ENCODE data around the gene EPHA4. TPM values are rescaled to one million over a fixed set of nuclear protein-coding genes. Genes with fewer than 3 reads are reported as not detected.

EPHA4 gene
- total and polyA plus RNA-seq, 2 of the 4 experiments (the other 2 are of a cell fraction), result 36.9 to 132 TPM

- Histone ChIP-seq H3K4me3 (ENCODE audit: insufficient read depth, low read depth, low read length) (no peak overlapping the region), H3K9ac (ENCODE audit: low read depth, low read length) (no peak overlapping the region), H4K8ac (ENCODE audit: low read depth in 2 of 2, low read length in 2 of 2) (no peak overlapping the region), H3K4me2 (ENCODE audit: low read depth, low read length) (no peak overlapping the region), H3K79me1 (ENCODE audit: low read depth in 1 of 2, low read length in 2 of 2) (peaks cover 0 to 5% of the 10 kb centered on the region in 2 experiments; a peak in 1 of 4 replicates), H3K27ac (ENCODE audit: insufficient read depth, low read length) (no peak overlapping the region), H2AK9ac (replicated peaks; ENCODE audit: low read depth, low read length, poor library complexity) (no peak overlapping the region), H3K9me1 (ENCODE audit: insufficient read depth, low read length) (no peaks in the 10 kb centered on the region), H3K9me3 (ENCODE audit: control insufficient read depth, insufficient read depth, low read length) (no peaks in the 10 kb centered on the region), H2BK20ac (ENCODE audit: low read depth, low read length) (no peak overlapping the region), H3K4me1 (ENCODE audit: control insufficient read depth, insufficient read depth, low read length) (peaks cover 9% of the 10 kb centered on the region), H3K23ac (ENCODE audit: low read depth, low read length) (no peak overlapping the region), H2AK5ac (ENCODE audit: low read depth, low read length) (no peak overlapping the region), H3K56ac (ENCODE audit: extremely low read depth, insufficient read depth, low read length) (no peak overlapping the region), H3K18ac (ENCODE audit: low read depth, low read length) (no peak overlapping the region), H3K14ac (replicated peaks; ENCODE audit: low read depth, low read length) (no peak overlapping the region), H4K20me1 (ENCODE audit: insufficient read depth, low read length) (no peaks in the 10 kb centered on the region), H3K36me3 (ENCODE audit: control insufficient read depth, insufficient read depth, low read length) (peaks cover 8% of the 10 kb centered on the region), H2BK5ac (ENCODE audit: low read depth, low read length, poor library complexity, severe bottlenecking) (no peak overlapping the region), H3K27me3 (ENCODE audit: control insufficient read depth, insufficient read depth, low read length) (no peaks in the 10 kb centered on the region), H2BK120ac (ENCODE audit: low read depth, low read length) (no peak overlapping the region), H2AFZ (replicated peaks; ENCODE audit: low read length, poor library complexity) (no peak overlapping the region), H4K5ac (ENCODE audit: low read depth, low read length) (no peak overlapping the region), H3K4ac (ENCODE audit: low read depth, low read length) (no peak overlapping the region), H4K91ac (ENCODE audit: insufficient read depth, low read depth, low read length) (no peak overlapping the region), H2BK15ac (ENCODE audit: low read depth, low read length) (no peak overlapping the region)
- POLR2A ChIA-PET (ENCODE audit: unreplicated experiment), result no interaction called here
- CTCF ChIA-PET, result no interaction called here
- in situ Hi-C loops (cut with MboI; ENCODE audit: low sequenced_read_pairs), result no loop called here
- WGBS, 2 experiments (ENCODE audit: extremely low coverage in 2 of 2, insufficient read length in 1 of 2), result no CpG with 5 or more reads among the region's 4 CpGs
- DNase-seq (no peak), ATAC-seq (ENCODE audit: low read depth) (no peak)
- intact Hi-C loops (cut with micrococcal nuclease), result no loop called here
- dilution Hi-C loops (cut with HindIII; ENCODE audit: low sequenced_read_pairs, unreplicated experiment), result no loop called here
- no peak for TF ChIP-seq MXI1 (IDR thresholded peaks at IDR 0.05; ENCODE audit: borderline replicate concordance, low read depth, low read length)
- TF ChIP-seq, protein P1, sequence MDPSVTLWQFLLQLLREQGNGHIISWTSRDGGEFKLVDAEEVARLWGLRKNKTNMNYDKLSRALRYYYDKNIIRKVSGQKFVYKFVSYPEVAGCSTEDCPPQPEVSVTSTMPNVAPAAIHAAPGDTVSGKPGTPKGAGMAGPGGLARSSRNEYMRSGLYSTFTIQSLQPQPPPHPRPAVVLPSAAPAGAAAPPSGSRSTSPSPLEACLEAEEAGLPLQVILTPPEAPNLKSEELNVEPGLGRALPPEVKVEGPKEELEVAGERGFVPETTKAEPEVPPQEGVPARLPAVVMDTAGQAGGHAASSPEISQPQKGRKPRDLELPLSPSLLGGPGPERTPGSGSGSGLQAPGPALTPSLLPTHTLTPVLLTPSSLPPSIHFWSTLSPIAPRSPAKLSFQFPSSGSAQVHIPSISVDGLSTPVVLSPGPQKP (IDR thresholded peaks at IDR 0.05; ENCODE audit: borderline replicate concordance, low read depth, low read length), result no peak
- no peak for TF ChIP-seq RFX5 (IDR thresholded peaks at IDR 0.05; ENCODE audit: low read depth, low read length)
- TF ChIP-seq CEBPB (IDR thresholded peaks at IDR 0.05; ENCODE audit: low read depth, low read length), result no peak
- TF ChIP-seq RAD21 (IDR thresholded peaks at IDR 0.05; ENCODE audit: low read length), result no peak
- no TSS peak for BruUV-seq (replicated peaks)
Measured at GRCh38 chr2:221486106-221486505, 86.0 kb downstream of the EPHA4 start.
